Liver (tissue), 9 donors: ENCODE measurements around the gene EFCAB10. TPM values are rescaled to one million over a fixed set of nuclear protein-coding genes. Genes with fewer than 3 reads are reported as not detected.

Experiments
- DNase-seq: peaks from one replicate; pipeline ENCODE4 v3.0.0-alpha.2; 2017; ENCODE audit warnings: low spot score
- H3K27ac ChIP-seq, 2 donors: one replicate each; pipeline ENCODE4 v1.7.0; 2013; ENCODE audit warnings: inconsistent platforms in 2 of 2, low read length in 2 of 2, control low read depth in 1 of 2, low read depth in 1 of 2, mild to moderate bottlenecking in 1 of 2
- H3K27me3 ChIP-seq, 4 donors: one replicate each; pipeline versions ENCODE4 v1.6.1 to v1.7.0; 2013; ENCODE audit warnings: low read length in 3 of 4, inconsistent platforms in 1 of 4, mild to moderate bottlenecking in 1 of 4, moderate library complexity in 1 of 4; ENCODE audit not compliant: control insufficient read depth in 4 of 4, insufficient read depth in 4 of 4
- H3K36me3 ChIP-seq, 4 donors: one replicate each; pipeline versions ENCODE4 v1.6.1 to v1.7.0; 2013; ENCODE audit warnings: low read length in 3 of 4, mild to moderate bottlenecking in 3 of 4, low read depth in 1 of 4, moderate library complexity in 1 of 4; ENCODE audit not compliant: control insufficient read depth in 4 of 4, insufficient read depth in 3 of 4
- H3K4me1 ChIP-seq, 4 donors: one replicate each; pipeline versions ENCODE4 v1.6.1 to v1.7.0; 2013; ENCODE audit warnings: low read length in 3 of 4, mild to moderate bottlenecking in 3 of 4, moderate library complexity in 1 of 4; ENCODE audit not compliant: control insufficient read depth in 4 of 4, insufficient read depth in 4 of 4
- H3K4me3 ChIP-seq, 3 donors: one replicate each; pipeline versions ENCODE4 v1.6.1 to v1.7.0; 2013; ENCODE audit warnings: low read length in 3 of 3, control low read depth in 1 of 3, low read depth in 1 of 3, mild to moderate bottlenecking in 1 of 3
- H3K9ac ChIP-seq, 2 donors: one replicate each; pipeline ENCODE4 v1.7.0; 2013; ENCODE audit warnings: low read length in 2 of 2, mild to moderate bottlenecking in 2 of 2, moderate library complexity in 2 of 2, control low read depth in 1 of 2, low read depth in 1 of 2
- H3K9me3 ChIP-seq, 4 donors: one replicate each; pipeline versions ENCODE4 v1.6.1 to v1.7.0; 2013; ENCODE audit warnings: low read length in 3 of 4; ENCODE audit not compliant: control insufficient read depth in 4 of 4
- ATF3 ChIP-seq: IDR thresholded peaks from 2 replicates; pipeline ENCODE4 v1.6.1; 2016; ENCODE audit warnings: antibody characterized with exemption
- EGR1 ChIP-seq, 2 donors: IDR thresholded peaks; 2 replicates each; pipeline ENCODE4 v1.6.1; 2016 to 2018; ENCODE audit warnings: antibody characterized with exemption in 2 of 2, low read depth in 2 of 2
- FOXA1 ChIP-seq: IDR thresholded peaks from 2 replicates; pipeline ENCODE4 v1.6.1; 2016; ENCODE audit warnings: antibody characterized with exemption
- FOXA2 ChIP-seq: IDR thresholded peaks from 2 replicates; pipeline ENCODE4 v1.6.1; 2016; ENCODE audit warnings: antibody characterized with exemption
- GABPA ChIP-seq, 2 donors: IDR thresholded peaks in 1 of 2; conservative IDR thresholded peaks in 1 of 2; 2 replicates each; pipeline ENCODE4 v1.6.1; 2016; ENCODE audit warnings: antibody characterized with exemption in 2 of 2, mild to moderate bottlenecking in 1 of 2, moderate library complexity in 1 of 2
- HNF4A ChIP-seq, 2 donors: conservative IDR thresholded peaks; 2 replicates each; pipeline ENCODE4 v1.6.1; 2016; ENCODE audit warnings: antibody characterized with exemption in 2 of 2, mild to moderate bottlenecking in 2 of 2
- HNF4G ChIP-seq: IDR thresholded peaks from 2 replicates; pipeline ENCODE4 v1.6.1; 2016; ENCODE audit warnings: antibody characterized with exemption
- JUND ChIP-seq, 2 donors: IDR thresholded peaks; 2 replicates each; pipeline ENCODE4 v1.6.1; 2016; ENCODE audit warnings: antibody characterized with exemption in 2 of 2
- RAD21 ChIP-seq, 2 donors: IDR thresholded peaks; 2 replicates each; pipeline ENCODE4 v1.6.1; 2016; ENCODE audit warnings: antibody characterized with exemption in 2 of 2, mild to moderate bottlenecking in 2 of 2
- REST ChIP-seq: IDR thresholded peaks from 2 replicates; pipeline ENCODE4 v1.6.1; 2016; ENCODE audit warnings: antibody characterized with exemption, mild to moderate bottlenecking
- RXRA ChIP-seq, 2 donors: IDR thresholded peaks; 2 replicates each; pipeline ENCODE4 v1.6.1; 2017 to 2018; ENCODE audit warnings: antibody characterized with exemption in 2 of 2, mild to moderate bottlenecking in 1 of 2
- SP1 ChIP-seq: IDR thresholded peaks from 2 replicates; pipeline ENCODE4 v1.6.1; 2018; ENCODE audit warnings: antibody characterized with exemption, mild to moderate bottlenecking
- TAF1 ChIP-seq: conservative IDR thresholded peaks from 2 replicates; pipeline ENCODE4 v1.6.1; 2016; ENCODE audit warnings: antibody characterized with exemption, mild to moderate bottlenecking
- YY1 ChIP-seq: IDR thresholded peaks from 2 replicates; pipeline ENCODE4 v1.6.1; 2016; ENCODE audit warnings: antibody characterized with exemption, mild to moderate bottlenecking
- WGBS: extraction: QIAGEN DNeasy Blood & Tissue Kit; methylation state at CpG from one replicate; pipeline ENCODE4 v1.1.7; 2013; 5-methylcytosine and 5-hydroxymethylcytosine counted together
- polyA plus RNA-seq, 2 donors: library from polyadenylated mRNA; stranded (reverse) in 1 of 2; unstranded in 1 of 2; fragments of 200-250 nt in 1 of 2; fragments of >200 nt in 1 of 2; fragmentation: Nextera tagmentation in 1 of 2; extraction: Ambion mirVana in 1 of 2; gene quantifications; one replicate each; pipeline versions ENCODE4 v1.2.1 to v1.2.3, GENCODE V29; 2013 to 2015
- total RNA-seq, 2 donors: library from RNA; depleted of rRNA; stranded (reverse); fragments of >200 nt; gene quantifications; one replicate each; pipeline ENCODE4 v1.2.3, GENCODE V29; 2014
- TF ChIP-seq, protein P1 (sequence below): fragments of 150-350 bp; IDR thresholded peaks from 2 replicates; pipeline ENCODE4 v1.5.1; 2017; ENCODE audit warnings: improper control_type of control experiment, low read depth, low read length; ENCODE audit not compliant: missing input control
- TF ChIP-seq, protein P2 (sequence below): IDR thresholded peaks from 2 replicates; pipeline ENCODE4 v1.6.1; 2016; ENCODE audit warnings: antibody characterized with exemption
- donor health status: healthy.
- donor health status: healthy.
- donor health status: healthy.
- donor health status: healthy.
- donor health status: healthy.

The EFCAB10 gene
- total and polyA plus RNA-seq, 4 donors = 0.25 TPM; not detected in 3

DNA sequence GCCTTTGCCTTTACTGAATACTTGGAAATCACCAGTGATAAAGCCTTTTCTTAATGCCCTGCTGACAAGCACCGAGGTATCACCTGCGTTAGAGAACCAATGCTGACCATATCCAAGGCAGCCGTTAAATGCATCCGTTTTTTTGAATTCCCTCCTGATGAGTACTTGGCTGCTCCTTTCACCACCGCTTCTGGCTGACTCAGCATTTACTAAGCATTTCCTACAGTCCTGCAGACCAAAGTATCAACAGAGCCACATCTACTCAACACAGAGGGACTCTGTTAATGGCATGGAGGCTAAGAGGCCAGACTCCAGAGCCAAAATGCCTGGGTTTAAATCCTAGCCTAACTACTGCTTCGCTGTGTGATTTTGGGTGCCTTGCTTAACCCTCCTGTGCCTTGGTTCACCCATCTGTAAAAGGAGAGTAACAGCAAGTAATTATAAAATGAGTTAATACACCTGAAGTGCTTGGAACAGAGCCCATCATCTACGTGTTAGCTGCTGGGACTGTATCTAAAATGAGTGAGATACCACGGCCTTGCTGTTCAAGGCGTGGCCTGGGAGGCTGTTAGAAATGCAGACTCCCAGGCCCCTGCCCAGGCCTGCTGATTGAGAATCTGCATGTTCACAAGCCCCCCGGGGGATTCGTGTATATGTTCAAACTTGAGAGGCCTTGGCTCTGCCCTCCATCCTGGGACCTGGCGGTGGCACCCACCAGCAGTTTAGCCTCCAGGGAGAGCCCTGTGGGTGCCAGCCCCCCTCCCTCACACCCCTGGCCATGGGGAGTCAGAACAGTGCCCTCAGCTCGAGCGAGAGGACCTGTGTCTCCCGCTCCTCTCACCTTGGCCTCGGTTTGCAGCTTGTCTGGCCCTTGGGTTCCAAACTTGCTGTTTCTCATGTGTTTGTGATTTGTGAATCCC, 30.8 kb upstream of the EFCAB10 start:
- H3K27ac ChIP-seq = no peak overlapping the region
- no peak for TF ChIP-seq RAD21 (IDR thresholded peaks at IDR 0.05)
- TF ChIP-seq HNF4G = no peak
- no peak for TF ChIP-seq GABPA (IDR thresholded peaks at IDR 0.05 in 1 of 2, conservative IDR thresholded peaks at IDR 0.05 in 1 of 2)
- TF ChIP-seq REST = no peak
- TF ChIP-seq RXRA (IDR thresholded peaks at IDR 0.05) = no peak
- TF ChIP-seq SP1 = no peak
- TF ChIP-seq YY1 = no peak
- no peak for TF ChIP-seq JUND (IDR thresholded peaks at IDR 0.05)
- TF ChIP-seq, protein P1, sequence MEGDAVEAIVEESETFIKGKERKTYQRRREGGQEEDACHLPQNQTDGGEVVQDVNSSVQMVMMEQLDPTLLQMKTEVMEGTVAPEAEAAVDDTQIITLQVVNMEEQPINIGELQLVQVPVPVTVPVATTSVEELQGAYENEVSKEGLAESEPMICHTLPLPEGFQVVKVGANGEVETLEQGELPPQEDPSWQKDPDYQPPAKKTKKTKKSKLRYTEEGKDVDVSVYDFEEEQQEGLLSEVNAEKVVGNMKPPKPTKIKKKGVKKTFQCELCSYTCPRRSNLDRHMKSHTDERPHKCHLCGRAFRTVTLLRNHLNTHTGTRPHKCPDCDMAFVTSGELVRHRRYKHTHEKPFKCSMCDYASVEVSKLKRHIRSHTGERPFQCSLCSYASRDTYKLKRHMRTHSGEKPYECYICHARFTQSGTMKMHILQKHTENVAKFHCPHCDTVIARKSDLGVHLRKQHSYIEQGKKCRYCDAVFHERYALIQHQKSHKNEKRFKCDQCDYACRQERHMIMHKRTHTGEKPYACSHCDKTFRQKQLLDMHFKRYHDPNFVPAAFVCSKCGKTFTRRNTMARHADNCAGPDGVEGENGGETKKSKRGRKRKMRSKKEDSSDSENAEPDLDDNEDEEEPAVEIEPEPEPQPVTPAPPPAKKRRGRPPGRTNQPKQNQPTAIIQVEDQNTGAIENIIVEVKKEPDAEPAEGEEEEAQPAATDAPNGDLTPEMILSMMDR = no peak
- no peak for TF ChIP-seq TAF1
- TF ChIP-seq FOXA2 = no peak
- no peak for TF ChIP-seq ATF3
- TF ChIP-seq, protein P2, sequence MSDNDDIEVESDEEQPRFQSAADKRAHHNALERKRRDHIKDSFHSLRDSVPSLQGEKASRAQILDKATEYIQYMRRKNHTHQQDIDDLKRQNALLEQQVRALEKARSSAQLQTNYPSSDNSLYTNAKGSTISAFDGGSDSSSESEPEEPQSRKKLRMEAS = no peak
- TF ChIP-seq EGR1 (IDR thresholded peaks at IDR 0.05; ENCODE audit: low read depth in 2 of 2) = no peak
- no peak for TF ChIP-seq HNF4A (conservative IDR thresholded peaks at IDR 0.05)
- no peak for TF ChIP-seq FOXA1
- peaks cover 3 to 35% (median 17%) of the 10 kb centered on the region in 4 donors for H3K36me3 ChIP-seq
- DNase-seq = no peak
- no peak overlapping the region for H3K4me3 ChIP-seq
- H3K4me1 ChIP-seq = no peaks in the 10 kb centered on the region
- no peaks in the 10 kb centered on the region for H3K9me3 ChIP-seq
- no peaks in the 10 kb centered on the region for H3K27me3 ChIP-seq
- WGBS = 94% methylated on average over 16 of the region's 16 CpGs
- H3K9ac ChIP-seq = no peak overlapping the region
